ENCODE results near the gene QRICH2. TPM values are rescaled to one million over a fixed set of nuclear protein-coding genes. Genes with fewer than 3 reads are reported as not detected.

QRICH2 gene
- total RNA-seq = 7.8 TPM

GRCh38 chr17:76307966-76308338, at the start of gene QRICH2:
TSS of gene QRICH2 (minus strand) at chr17:76308276. CDS start at chr17:76307998, 278 bp downstream.

GRCh38 chr17:76353599-76354316, 45.7 kb upstream of the QRICH2 start, which contains the start of gene PRPSAP1:
TSS of gene PRPSAP1 (minus strand) at chr17:76353916. CDS start at chr17:76353703, 213 bp downstream.

GRCh38 chr17:76264755-76265623, 43.1 kb downstream of the QRICH2 start, which contains the start of gene UBALD2:
TSS of gene UBALD2 (plus strand) at chr17:76265348. CDS start at chr17:76265506, 158 bp downstream.

GRCh38 chr17:76240461-76241203, 67.4 kb downstream of the QRICH2 start, which contains the start of gene RNF157:
TSS of gene RNF157 (minus strand) at chr17:76240493. CDS start at chr17:76240240, 253 bp downstream.

Small RNAs within 50 kb of the gene (small RNA-seq; reads per million reads assigned to genes)
- gene RF00019 (not detected), gene RNU6-24P (not detected)

Other genes starting within 250 kb of the QRICH2 start
- gene SRP68, start 235.8 kb downstream of the QRICH2 start, total RNA-seq = 19.8 TPM
- gene GALR2, start 233.5 kb downstream of the QRICH2 start, total RNA-seq = not detected
- gene ZACN, start 229.1 kb downstream of the QRICH2 start, total RNA-seq = not detected
- gene EXOC7, start 204.5 kb downstream of the QRICH2 start, total RNA-seq = 105 TPM
- 21.7 TPM for gene FOXJ1, start 167.0 kb downstream of the QRICH2 start, total RNA-seq
- gene RNF157, start 67.8 kb downstream of the QRICH2 start, total RNA-seq = 42.2 TPM
- 6.7 TPM for gene UBALD2, start 42.9 kb downstream of the QRICH2 start, total RNA-seq
- 68.3 TPM for gene PRPSAP1, start 45.6 kb upstream of the QRICH2 start, total RNA-seq
- gene SPHK1, start 76.3 kb upstream of the QRICH2 start, total RNA-seq = 1.4 TPM
- 49.6 TPM for gene UBE2O, start 144.9 kb upstream of the QRICH2 start, total RNA-seq
- gene AANAT, start 159.3 kb upstream of the QRICH2 start, total RNA-seq = not detected
- gene RHBDF2, start 193.1 kb upstream of the QRICH2 start, total RNA-seq = 3.2 TPM
- gene CYGB, start 229.4 kb upstream of the QRICH2 start, total RNA-seq = 8.3 TPM
- 5.3 TPM for gene PRCD, start 231.8 kb upstream of the QRICH2 start, total RNA-seq

Data from diencephalon (tissue), 1 donor.